HEK293 (cell line): ENCODE results near the gene SLC23A3.

Source experiments
- CTCF ChIA-PET: fragments of 350-600 bp; formaldehyde crosslinking; extraction: SDS; loops from one replicate; lab custom pipeline; 2021; ENCODE audit warnings: antibody characterized with exemption; lab: Yijun Ruan, JAX
- POLR2A ChIA-PET: fragments of 300-600 bp; formaldehyde crosslinking; extraction: SDS; loops from one replicate; lab custom pipeline; 2020; ENCODE audit warnings: antibody characterized with exemption, inconsistent platforms; lab: Yijun Ruan, JAX
- H3K27ac ChIP-seq: fragments of 200-500 bp; sonication (Bioruptor generic); 2 replicates; pipeline ENCODE4 v1.5.1; 2014; ENCODE audit warnings: low read depth, low read length, control low read depth, inconsistent platforms; ENCODE audit errors: extremely low read depth
- H3K36me3 ChIP-seq, 2 experiments: fragments of 200-500 bp in 1 of 2; sonication (Bioruptor generic) in 1 of 2; 1 replicate in 1 of 2; 2 replicates in 1 of 2; pipeline ENCODE4 v1.5.1; 2014 to 2017; ENCODE audit warnings: inconsistent platforms in 2 of 2, low read length in 2 of 2; ENCODE audit not compliant: control insufficient read depth in 2 of 2, insufficient read depth in 1 of 2
- H3K4me1 ChIP-seq: fragments of 200-500 bp; sonication (Bioruptor generic); 2 replicates; pipeline ENCODE4 v1.5.1; 2014; ENCODE audit warnings: mild to moderate bottlenecking, low read length, inconsistent platforms; ENCODE audit not compliant: control insufficient read depth, insufficient read depth
- H3K4me3 ChIP-seq: 2 replicates; pipeline ENCODE4 v1.5.1; 2011; ENCODE audit warnings: low read depth, mild to moderate bottlenecking, control low read depth, low read length, moderate library complexity
- H3K9me3 ChIP-seq: fragments of 200-500 bp; sonication (Bioruptor generic); 2 replicates; pipeline ENCODE4 v1.5.1; 2014; ENCODE audit warnings: low read depth, low read length, inconsistent platforms; ENCODE audit not compliant: control insufficient read depth, insufficient read depth
- KLF7 ChIP-seq: fragments of 450-650 bp; formaldehyde crosslinking; IDR thresholded peaks from 2 replicates; pipeline ENCODE4 v1.5.1; 2016; ENCODE audit warnings: missing biosample characterization, missing genetic modification characterization, borderline replicate concordance
- SCRT1 ChIP-seq: fragments of 450-650 bp; formaldehyde crosslinking; IDR thresholded peaks from 2 replicates; pipeline ENCODE4 v1.5.1; 2016; ENCODE audit warnings: missing biosample characterization, missing genetic modification characterization, borderline replicate concordance
- SCRT2 ChIP-seq: fragments of 450-650 bp; formaldehyde crosslinking; IDR thresholded peaks from 2 replicates; pipeline ENCODE4 v1.5.1; 2016; ENCODE audit warnings: missing biosample characterization, missing genetic modification characterization
- SP7 ChIP-seq: fragments of 450-650 bp; formaldehyde crosslinking; IDR thresholded peaks from 2 replicates; pipeline ENCODE4 v1.5.1; 2016; ENCODE audit warnings: missing biosample characterization, missing genetic modification characterization
- YY1 ChIP-seq: fragments of 450-650 bp; formaldehyde crosslinking; IDR thresholded peaks from 2 replicates; pipeline ENCODE4 v1.5.1; 2018; ENCODE audit warnings: missing biosample characterization, missing genetic modification characterization
- ZFP69B ChIP-seq: fragments of 450-650 bp; formaldehyde crosslinking; IDR thresholded peaks from 2 replicates; pipeline ENCODE4 v1.5.1; 2016; ENCODE audit warnings: missing biosample characterization, missing genetic modification characterization
- ZNF174 ChIP-seq: fragments of 450-650 bp; formaldehyde crosslinking; IDR thresholded peaks from 2 replicates; pipeline ENCODE4 v1.5.0; 2017; ENCODE audit warnings: missing biosample characterization, mild to moderate bottlenecking, missing genetic modification characterization
- ZNF221 ChIP-seq: fragments of 450-650 bp; formaldehyde crosslinking; IDR thresholded peaks from 2 replicates; pipeline ENCODE4 v1.5.1; 2017; ENCODE audit warnings: missing biosample characterization, missing genetic modification characterization, borderline replicate concordance
- ZNF341 ChIP-seq: fragments of 450-650 bp; formaldehyde crosslinking; IDR thresholded peaks from 2 replicates; pipeline ENCODE4; 2016; ENCODE audit warnings: low read depth, missing biosample characterization, missing genetic modification characterization
- ZNF391 ChIP-seq: fragments of 450-650 bp; formaldehyde crosslinking; IDR thresholded peaks from 2 replicates; pipeline ENCODE4 v1.5.1; 2016; ENCODE audit warnings: low read depth, missing biosample characterization, missing genetic modification characterization, borderline replicate concordance
- ZNF473 ChIP-seq: fragments of 450-650 bp; formaldehyde crosslinking; IDR thresholded peaks from 2 replicates; pipeline ENCODE4 v1.5.1; 2017; ENCODE audit warnings: missing biosample characterization, missing genetic modification characterization
- ZNF48 ChIP-seq: fragments of 450-650 bp; formaldehyde crosslinking; IDR thresholded peaks from 2 replicates; pipeline ENCODE4 v1.5.1; 2016; ENCODE audit warnings: missing biosample characterization, missing genetic modification characterization
- ZNF514 ChIP-seq: fragments of 450-650 bp; formaldehyde crosslinking; IDR thresholded peaks from 2 replicates; pipeline ENCODE4 v1.5.1; 2016; ENCODE audit warnings: missing biosample characterization, missing genetic modification characterization
- ZNF548 ChIP-seq: fragments of 450-650 bp; formaldehyde crosslinking; IDR thresholded peaks from 2 replicates; pipeline ENCODE4 v1.5.1; 2016; ENCODE audit warnings: missing biosample characterization, missing genetic modification characterization
- ZNF561 ChIP-seq: fragments of 450-650 bp; IDR thresholded peaks from 2 replicates; pipeline ENCODE4 v1.5.1; 2018; ENCODE audit warnings: missing biosample characterization, missing genetic modification characterization, borderline replicate concordance
- ZNF621 ChIP-seq: fragments of 450-650 bp; formaldehyde crosslinking; IDR thresholded peaks from 2 replicates; pipeline ENCODE4 v1.5.1; 2017; ENCODE audit warnings: missing biosample characterization, missing genetic modification characterization
- ZNF664 ChIP-seq: fragments of 450-650 bp; formaldehyde crosslinking; IDR thresholded peaks from 2 replicates; pipeline ENCODE4 v1.5.1; 2016; ENCODE audit warnings: missing biosample characterization, missing genetic modification characterization
- ZNF677 ChIP-seq: fragments of 450-650 bp; IDR thresholded peaks from 2 replicates; pipeline ENCODE4 v1.5.0; 2018; ENCODE audit warnings: missing biosample characterization, mild to moderate bottlenecking, missing genetic modification characterization, moderate library complexity
- ZNF747 ChIP-seq: fragments of 450-650 bp; formaldehyde crosslinking; IDR thresholded peaks from 2 replicates; pipeline ENCODE4 v1.5.1; 2016; ENCODE audit warnings: missing biosample characterization, missing genetic modification characterization
- ZNF830 ChIP-seq: fragments of 450-650 bp; IDR thresholded peaks from 2 replicates; pipeline ENCODE4 v1.5.0; 2018; ENCODE audit warnings: missing biosample characterization, missing genetic modification characterization, low read depth, mild to moderate bottlenecking, moderate library complexity
- TF ChIP-seq, protein P1 (sequence below): fragments of 450-650 bp; formaldehyde crosslinking; IDR thresholded peaks from 2 replicates; pipeline ENCODE4 v1.5.1; 2016; ENCODE audit warnings: missing biosample characterization, missing genetic modification characterization
- TF ChIP-seq, protein P2 (sequence below): fragments of 450-650 bp; formaldehyde crosslinking; IDR thresholded peaks from 2 replicates; pipeline ENCODE4 v1.5.1; 2016; ENCODE audit warnings: missing biosample characterization, missing genetic modification characterization
- TF ChIP-seq, protein P3 (sequence below): fragments of 450-650 bp; IDR thresholded peaks from 2 replicates; pipeline ENCODE4 v1.5.1; 2018; ENCODE audit warnings: missing biosample characterization, mild to moderate bottlenecking, missing genetic modification characterization
- TF ChIP-seq, protein P4 (sequence below): fragments of 450-650 bp; formaldehyde crosslinking; IDR thresholded peaks from 2 replicates; pipeline ENCODE4 v1.5.1; 2017; ENCODE audit warnings: missing biosample characterization, mild to moderate bottlenecking, missing genetic modification characterization, moderate library complexity

SLC23A3 gene

DNA sequence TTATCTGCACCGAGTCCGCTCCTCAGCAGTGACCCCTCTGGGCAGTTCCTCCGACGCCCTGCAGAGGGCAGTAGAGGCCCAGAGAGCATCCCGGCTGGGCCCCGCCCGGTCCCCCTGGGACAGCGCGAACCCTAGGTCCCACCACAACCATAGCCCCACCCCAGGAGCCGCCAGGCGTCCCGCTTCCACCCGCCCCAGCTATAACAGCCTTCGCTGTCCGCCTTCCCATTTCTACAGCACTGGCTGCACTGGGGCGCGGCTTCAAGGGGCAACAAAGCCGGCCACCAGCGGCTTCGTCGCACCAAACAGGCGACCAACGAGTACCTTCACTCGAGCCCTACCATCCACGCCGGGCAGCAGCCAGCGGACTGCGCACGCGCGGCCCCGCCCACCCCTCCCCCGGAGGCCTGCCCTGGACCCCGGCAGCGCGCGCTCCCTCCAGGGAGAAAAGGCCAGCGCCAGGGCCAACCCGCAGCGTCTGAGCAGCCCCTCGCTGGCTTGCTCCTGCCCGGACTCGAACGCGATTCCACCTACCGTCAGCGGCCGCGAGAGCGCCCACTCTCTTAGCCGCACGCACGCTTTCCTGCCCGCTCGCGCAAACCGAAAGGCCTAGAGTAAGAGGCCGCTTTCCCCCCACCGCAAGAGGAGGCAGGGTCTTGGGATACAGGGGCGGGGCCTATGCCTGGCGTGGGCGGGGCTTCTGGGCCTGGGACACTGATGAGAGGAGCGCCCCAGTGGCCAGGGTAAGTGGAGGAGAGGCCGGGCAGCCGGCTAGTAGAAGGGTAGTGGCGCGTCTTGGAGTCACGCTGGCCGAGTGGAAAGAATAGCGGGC, 9.4 kb downstream of the SLC23A3 start, which contains the start of gene NHEJ1 (continued):
- TF ChIP-seq ZNF514 (no peak), KLF7 (peak; percentile 80; the same call in 1 of the 2 replicates), ZNF747 (tag by site-specific recombination) (no peak), ZNF830 (tag by site-specific recombination) (no peak), ZNF174 (tag by site-specific recombination) (no peak)
- TF ChIP-seq, protein P1, sequence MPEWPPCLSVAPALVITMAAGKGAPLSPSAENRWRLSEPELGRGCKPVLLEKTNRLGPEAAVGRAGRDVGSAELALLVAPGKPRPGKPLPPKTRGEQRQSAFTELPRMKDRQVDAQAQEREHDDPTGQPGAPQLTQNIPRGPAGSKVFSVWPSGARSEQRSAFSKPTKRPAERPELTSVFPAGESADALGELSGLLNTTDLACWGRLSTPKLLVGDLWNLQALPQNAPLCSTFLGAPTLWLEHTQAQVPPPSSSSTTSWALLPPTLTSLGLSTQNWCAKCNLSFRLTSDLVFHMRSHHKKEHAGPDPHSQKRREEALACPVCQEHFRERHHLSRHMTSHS (tag by site-specific recombination) = no peak
- TF ChIP-seq, protein P2, sequence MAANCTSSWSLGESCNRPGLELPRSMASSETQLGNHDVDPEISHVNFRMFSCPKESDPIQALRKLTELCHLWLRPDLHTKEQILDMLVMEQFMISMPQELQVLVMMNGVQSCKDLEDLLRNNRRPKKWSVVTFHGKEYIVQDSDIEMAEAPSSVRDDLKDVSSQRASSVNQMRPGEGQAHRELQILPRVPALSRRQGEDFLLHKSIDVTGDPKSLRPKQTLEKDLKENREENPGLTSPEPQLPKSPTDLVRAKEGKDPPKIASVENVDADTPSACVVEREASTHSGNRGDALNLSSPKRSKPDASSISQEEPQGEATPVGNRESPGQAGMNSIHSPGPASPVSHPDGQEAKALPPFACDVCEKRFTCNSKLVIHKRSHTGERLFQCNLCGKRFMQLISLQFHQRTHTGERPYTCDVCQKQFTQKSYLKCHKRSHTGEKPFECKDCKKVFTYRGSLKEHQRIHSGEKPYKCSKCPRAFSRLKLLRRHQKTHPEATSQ (tag by site-specific recombination) = 0 out of 2 replicates have a peak, but pooled peaks have one; percentile 53

DNA sequence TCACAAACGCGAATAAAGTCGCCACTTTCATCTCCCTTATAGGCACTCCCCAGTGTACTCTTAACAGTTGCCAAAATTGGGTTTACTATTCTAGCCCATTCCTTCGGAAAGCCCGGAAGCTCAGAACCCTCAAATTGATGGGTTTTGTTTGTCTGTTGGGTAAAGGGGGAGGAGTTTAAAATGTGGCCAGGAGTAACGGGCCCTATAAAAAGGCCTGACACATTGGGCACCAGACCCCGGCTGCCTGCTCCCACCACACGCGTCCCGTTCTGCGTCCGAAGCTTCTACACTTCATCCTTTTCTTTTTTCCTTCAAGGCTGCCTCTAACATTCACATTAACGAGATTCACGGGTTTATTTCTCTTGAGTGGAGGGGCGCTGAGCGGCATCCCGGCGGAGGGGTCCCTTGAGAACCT, 10.1 kb downstream of the SLC23A3 start:
- peaks cover 5% of the 10 kb centered on the region; the same call in 1 of the 2 replicates for H3K4me1 ChIP-seq
- POLR2A ChIA-PET = interaction anchor here (0.7 to 1.4 kb wide), 2 partner anchors 17 to 46 kb away, joined by 3 to 5 read pairs; partner anchors contain the start of gene CNPPD1
- H3K27ac ChIP-seq = 0 out of 2 replicates have a peak overlapping the region, but pooled peaks have one; percentile 97
- no peak for TF ChIP-seq YY1 (tag by site-specific recombination)
- no peak for TF ChIP-seq ZNF391 (tag by site-specific recombination)
- no peak for TF ChIP-seq ZNF473
- TF ChIP-seq ZNF341 = no peak
- TF ChIP-seq ZNF221 (tag by site-specific recombination) = no peak
- TF ChIP-seq SCRT1 (tag by site-specific recombination) = no peak
- TF ChIP-seq ZNF561 (tag by site-specific recombination) = no peak
- TF ChIP-seq ZFP69B = no peak
- no peak for TF ChIP-seq ZNF677 (tag by site-specific recombination)
- no peak for TF ChIP-seq ZNF621 (tag by site-specific recombination)
- no peak for TF ChIP-seq ZNF548 (tag by site-specific recombination)
- TF ChIP-seq SCRT2 (tag by site-specific recombination) = no peak
- TF ChIP-seq ZNF664 = no peak
- TF ChIP-seq, protein P3, sequence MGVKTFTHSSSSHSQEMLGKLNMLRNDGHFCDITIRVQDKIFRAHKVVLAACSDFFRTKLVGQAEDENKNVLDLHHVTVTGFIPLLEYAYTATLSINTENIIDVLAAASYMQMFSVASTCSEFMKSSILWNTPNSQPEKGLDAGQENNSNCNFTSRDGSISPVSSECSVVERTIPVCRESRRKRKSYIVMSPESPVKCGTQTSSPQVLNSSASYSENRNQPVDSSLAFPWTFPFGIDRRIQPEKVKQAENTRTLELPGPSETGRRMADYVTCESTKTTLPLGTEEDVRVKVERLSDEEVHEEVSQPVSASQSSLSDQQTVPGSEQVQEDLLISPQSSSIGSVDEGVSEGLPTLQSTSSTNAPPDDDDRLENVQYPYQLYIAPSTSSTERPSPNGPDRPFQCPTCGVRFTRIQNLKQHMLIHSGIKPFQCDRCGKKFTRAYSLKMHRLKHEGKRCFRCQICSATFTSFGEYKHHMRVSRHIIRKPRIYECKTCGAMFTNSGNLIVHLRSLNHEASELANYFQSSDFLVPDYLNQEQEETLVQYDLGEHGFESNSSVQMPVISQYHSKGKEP (tag by site-specific recombination) = no peak
- no peak for TF ChIP-seq SP7 (tag by site-specific recombination)
- TF ChIP-seq, protein P4, sequence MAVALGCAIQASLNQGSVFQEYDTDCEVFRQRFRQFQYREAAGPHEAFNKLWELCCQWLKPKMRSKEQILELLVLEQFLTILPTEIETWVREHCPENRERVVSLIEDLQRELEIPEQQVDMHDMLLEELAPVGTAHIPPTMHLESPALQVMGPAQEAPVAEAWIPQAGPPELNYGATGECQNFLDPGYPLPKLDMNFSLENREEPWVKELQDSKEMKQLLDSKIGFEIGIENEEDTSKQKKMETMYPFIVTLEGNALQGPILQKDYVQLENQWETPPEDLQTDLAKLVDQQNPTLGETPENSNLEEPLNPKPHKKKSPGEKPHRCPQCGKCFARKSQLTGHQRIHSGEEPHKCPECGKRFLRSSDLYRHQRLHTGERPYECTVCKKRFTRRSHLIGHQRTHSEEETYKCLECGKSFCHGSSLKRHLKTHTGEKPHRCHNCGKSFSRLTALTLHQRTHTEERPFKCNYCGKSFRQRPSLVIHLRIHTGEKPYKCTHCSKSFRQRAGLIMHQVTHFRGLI = no peak
- TF ChIP-seq ZNF48 = no peak
- TF ChIP-seq, all 188 proteins: peak for 0
- Histone ChIP-seq H3K4me3 (peak overlapping the region; percentile 26), H3K36me3 (peaks cover 3 to 21% of the 10 kb centered on the region in 2 experiments), H3K9me3 (no peaks in the 10 kb centered on the region)
- CTCF ChIA-PET = interaction anchor here (0.6 to 9.1 kb wide), 51 partner anchors 10 to 833 kb away, joined by 3 to 123 read pairs (median 5); partner anchors contain the start of genes CFAP65, CNPPD1, DNAJB2 and RESP18
